GM21723 (cell line): ENCODE data around the gene CELF5.
"Not testable (repeated sequence)": the region's sequence is repeated elsewhere in the genome, so short reads cannot be mapped to it uniquely, and the experiment has no call there.

Source experiments
- ATAC-seq: cut with Tn5 transposase; IDR thresholded peaks from one replicate; pipeline ENCODE4 v1.9.1; 2021; ENCODE audit warnings: mild to moderate bottlenecking, moderate library complexity; ENCODE audit not compliant: unreplicated experiment

CELF5 gene

DNA sequence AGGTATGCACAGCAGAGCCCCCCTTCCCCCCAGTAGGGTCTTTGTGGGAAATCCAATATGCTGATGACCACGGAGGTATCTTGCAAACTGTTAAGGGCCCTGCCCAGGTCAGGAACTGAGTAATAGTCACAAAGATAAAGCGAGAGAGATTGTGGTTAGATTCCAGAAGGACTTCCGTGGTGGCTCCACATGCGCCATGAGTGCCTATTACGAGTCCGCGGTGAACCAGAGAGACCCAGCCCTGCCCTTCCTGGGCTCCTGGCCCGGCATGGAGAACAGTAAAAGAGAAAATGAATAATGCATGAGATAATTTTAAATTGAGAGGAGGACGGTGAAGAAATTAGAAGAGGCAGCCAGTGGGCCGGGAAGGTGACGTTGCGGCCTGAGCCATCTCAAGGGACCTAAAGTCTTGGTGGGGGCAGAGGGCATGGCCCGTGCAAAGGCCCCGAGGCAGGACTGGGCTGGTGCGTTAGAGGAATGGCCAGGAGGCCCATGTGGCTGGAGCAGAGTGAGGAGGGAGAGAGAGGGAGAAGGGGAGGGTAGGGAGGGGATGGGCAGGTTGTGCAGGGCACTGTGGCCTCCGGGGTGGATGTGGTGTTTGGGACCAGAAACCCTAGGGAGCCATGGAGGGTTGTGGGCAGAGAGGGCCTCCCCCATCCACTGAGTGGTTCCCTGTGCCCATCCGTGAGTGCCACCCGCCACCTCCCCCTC lies 95.3 kb downstream of the CELF5 start:
- ATAC-seq = no peak

DNA sequence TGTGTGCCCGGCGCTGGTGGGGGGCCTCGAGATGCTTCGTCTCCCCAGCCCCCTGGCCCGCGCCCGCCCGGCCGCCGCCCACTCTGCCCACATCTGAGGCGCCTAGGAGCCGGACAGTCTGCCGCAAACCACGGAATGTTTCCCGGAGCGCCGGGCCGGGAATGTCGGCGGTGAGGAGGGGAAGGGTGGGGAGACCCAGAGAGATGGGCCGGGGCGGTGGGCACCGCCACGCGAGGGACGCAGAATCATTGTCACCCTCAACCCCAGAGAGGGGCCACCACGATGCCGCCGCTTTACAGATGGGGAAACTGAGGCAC lies 95.9 kb downstream of the CELF5 start:
- no peak for ATAC-seq

DNA sequence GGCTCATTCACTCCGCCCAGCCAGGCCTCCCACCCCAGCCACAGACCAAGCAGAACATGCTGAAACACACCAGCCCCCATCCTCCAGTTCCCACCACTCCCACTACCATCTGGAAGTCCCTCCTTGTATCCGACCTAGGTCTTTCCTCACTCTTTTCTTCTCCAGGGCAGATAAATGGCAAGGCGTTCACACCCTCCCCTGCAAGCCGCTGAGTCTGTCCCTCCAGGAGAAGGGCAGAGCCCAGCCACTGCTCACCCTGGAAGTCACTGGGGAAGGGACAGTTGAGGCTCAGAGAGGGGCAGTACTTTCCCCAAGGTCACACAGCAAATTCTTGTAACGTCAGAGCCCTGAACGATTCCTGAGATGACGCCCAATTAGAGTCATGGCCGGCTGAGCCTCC lies 96.4 kb downstream of the CELF5 start:
- no peak for ATAC-seq

DNA sequence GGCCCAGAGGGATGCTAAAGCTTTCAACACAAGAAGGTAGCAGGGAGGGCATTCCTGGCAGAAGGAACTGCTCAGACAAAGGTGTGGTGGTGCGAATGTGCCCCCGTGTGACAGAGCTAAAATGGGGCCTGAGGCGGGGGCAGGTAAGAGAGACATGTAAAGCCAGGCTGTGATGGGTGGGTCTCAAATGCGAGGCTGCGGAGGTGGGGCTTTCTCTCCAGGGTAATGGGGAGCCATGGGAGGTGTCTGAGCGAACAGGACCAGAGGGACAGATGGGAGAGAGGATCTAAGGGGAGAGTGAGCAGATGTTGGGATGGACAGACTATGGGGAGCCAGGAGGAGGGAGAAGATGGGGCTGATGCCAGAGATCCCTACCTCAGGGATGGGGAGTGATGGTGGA lies 97.2 kb downstream of the CELF5 start:
- ATAC-seq = no peak

DNA sequence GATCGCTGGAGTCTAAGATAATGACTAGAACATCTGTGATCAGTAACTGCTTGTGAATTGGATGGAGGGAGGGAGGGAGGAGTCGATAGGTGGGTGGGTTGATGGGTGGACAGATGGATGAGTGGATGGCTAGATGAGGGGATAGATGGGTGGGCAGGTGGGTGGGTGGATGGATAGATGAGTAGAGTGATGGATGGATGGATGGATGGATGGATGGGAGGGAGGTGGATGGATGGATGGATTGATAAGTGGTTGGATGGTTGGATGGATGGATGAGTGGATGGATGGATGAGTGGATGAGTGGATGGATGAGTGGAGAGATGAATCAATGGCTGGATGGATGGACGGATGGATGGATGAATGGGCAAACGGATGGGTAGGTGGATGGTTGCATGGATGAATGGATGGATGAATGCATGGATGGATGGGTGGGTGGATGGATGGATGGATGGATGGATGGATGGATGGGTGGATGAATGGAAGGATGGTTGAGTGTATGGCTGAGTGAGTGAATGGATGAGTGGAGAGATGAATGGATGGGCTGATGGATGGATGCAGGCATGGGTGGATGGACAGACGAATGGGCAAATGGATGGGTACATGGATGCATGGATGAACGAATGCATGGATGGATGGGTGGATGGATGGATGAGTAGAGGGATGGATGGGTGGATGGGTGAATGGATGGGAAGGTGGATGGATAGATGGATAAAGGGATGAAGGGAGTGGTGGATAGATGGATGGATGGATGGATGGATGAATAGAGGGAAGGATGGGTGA lies 97.9 kb downstream of the CELF5 start:
- ATAC-seq = no peak

DNA sequence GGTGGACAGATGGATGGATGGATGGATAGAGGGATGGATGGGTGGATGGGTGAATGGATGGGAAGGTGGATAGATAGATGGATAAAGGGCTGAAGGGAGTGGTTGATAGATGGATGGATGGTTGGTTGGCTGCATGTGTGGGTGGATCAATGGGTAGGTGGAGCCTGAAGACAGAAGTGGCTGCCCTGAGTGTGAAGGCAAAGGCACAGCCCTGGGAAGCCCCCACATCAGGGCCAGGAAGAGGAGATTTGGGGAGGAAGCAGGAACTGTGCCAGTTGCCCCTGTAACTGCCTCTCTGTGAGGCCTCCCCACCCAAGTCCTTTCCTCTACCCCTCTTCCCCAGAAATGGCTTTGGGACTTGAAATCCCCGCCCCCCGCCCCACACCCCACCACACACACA lies 98.6 kb downstream of the CELF5 start:
- ATAC-seq = no peak

DNA sequence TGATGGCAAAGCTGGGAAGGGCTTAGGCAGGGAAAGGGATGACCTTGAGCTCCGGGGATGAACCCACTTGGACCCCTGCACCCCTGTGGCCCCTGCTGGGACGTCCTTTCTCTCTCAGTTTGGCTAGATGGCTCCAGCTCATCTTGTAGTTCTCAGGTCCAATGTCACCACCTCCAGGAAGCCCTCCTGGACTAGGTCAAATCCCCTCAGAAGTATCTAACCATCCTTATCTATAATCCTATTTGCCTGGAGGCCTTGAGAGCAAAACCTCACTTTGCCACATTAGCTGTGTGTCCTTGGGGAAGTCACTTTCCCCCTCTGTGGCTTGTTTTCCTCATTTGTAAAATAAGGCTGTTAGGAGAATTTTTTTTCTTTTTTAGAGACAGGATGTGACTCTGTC lies 99.2 kb downstream of the CELF5 start:
- ATAC-seq = no peak

DNA sequence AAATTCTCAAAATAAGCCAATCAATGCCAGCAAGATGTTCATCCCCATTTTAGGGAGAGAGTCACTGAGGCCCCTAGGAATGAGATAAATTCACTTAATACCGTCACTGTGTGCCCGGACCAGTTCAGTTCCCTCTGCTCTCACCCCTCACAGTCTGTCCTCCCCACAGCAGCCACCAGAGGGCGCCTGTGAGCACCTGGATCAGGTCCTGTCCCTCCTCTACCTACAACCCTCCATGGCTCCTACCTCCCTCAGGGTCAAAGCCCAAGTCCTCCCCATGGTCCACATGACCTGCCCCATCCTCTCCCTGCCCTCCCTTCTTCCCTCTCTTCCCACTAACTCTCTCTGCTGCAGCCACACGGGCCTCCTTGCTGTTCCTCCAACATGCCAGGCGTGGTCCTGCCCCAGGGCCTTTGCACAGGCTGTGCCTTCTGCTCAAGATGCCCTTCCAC lies 100.0 kb downstream of the CELF5 start:
- ATAC-seq = no peak

DNA sequence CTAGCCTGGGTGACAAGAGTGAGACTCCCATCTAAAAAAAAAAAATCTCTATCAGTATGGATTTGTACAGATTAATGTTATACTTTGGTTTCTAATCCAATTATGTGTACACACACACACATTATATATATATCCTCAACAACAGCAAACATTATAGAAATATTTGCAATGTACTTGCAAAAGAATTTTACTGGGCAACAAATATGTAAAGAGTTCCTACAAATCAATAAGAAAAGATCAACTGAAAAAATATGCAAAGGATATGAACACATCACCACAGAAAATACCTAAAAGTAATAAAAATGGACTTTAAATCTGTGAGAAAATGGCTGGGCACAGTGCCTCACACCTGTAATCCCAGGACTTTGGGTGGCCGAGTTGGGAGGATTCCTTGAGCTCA lies 101.0 kb downstream of the CELF5 start:
- no peak for ATAC-seq

DNA sequence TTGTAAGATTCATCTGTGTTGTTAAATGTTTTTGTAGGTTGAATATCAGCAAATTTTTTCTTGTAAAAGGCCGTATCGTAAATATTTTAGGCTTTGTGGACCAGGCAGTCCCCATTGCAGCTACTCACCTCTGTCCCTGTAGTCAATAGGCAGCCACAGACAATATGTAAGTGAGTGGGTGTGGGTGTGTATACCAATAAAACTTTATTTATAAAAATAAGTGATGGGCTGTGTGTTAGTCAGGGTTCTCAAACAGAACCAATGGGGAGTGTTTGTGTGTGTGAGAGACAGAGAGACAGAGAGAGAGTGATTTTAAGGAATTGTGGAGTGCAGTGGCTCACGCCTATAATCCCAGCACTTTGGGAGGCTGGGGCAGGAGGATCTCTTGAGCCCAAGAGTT lies 104.3 kb downstream of the CELF5 start:
- ATAC-seq = no peak

DNA sequence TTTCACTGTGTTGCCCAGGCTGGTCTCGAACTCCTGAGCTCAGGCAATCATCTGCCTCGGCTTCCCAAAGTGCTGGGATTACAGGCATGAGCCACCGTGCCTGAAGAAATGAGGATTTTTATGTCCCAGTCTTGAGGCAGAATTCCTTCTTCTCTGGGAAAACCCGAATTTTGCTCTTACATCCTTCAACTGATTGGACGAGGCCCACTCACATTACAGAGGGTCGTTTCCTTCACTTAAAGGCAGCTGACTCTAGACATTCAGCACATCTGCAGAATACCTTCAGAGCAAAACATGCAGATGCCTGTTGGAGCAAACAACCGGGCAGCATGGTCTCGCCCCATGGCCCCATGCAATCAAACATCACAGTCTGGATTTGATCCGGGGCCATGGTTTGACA lies 105.6 kb downstream of the CELF5 start:
- no peak for ATAC-seq

DNA sequence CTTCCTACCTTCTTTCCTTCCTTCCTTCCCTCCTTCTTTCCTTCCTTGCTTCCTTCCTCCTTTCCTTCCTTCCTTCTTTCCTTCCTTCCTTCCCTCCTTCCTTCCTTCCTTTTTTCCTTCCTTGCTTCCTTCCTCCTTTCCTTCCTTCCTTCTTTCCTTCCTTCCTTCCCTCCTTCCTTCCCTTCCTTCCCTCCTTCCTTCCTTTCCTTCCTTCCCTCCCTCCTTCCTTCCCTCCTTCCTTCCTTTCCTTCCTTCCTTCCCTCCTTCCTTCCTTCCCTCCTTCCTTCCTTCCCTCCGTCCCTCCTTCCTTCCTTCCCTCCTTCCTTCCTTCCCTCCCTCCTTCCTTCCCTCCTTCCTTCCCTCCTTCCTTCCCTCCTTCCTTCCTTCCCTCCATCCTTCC lies 107.8 kb downstream of the CELF5 start:
- ATAC-seq = not testable (repeated sequence)

DNA sequence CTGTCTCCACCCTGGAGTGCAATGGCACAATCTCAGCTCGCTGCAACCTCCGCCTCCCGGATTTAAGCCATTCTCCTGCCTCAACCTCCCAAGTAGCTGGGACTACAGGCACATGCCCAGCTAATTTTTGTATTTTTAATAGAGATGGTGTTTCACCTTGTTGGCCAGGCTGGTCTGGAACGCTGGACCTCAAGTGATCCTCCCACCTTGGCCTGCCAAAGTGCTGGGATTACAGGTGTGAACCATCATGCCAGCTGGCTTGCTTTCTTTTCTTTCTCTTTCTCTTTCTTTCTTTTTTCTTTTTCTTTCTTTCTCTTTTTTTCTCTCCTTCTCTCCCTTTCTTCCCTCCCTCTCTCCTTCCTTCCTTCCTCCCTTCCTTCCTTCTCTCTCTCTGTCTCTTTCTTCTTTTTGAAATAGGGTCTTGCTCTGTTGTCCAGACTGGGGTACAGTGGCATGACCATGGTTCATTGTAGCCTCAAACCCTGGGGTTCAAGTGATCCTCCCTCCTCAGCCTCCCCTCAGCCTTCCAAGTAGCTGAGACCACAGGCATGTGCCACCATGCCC lies 108.6 kb downstream of the CELF5 start:
- no peak for ATAC-seq

DNA sequence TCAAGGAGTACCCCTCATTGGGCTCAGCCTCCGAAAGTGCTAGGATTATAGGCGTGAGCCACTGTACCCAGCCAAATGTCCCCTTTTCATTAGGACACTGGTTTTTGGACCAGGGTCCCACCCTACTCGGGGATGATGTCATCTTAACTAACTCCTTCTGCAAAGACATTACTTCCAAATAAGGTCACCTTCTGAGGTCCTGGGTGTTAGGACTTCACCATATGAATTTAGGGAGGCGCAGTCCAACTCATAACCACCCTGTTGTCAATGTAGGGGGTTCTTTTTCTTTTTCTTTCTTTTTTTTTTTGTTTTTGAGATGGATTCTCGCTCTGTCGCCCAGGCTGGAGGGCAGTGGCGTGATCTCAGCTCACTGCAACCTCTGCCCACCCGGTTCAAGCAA lies 109.2 kb downstream of the CELF5 start:
- ATAC-seq = no peak

DNA sequence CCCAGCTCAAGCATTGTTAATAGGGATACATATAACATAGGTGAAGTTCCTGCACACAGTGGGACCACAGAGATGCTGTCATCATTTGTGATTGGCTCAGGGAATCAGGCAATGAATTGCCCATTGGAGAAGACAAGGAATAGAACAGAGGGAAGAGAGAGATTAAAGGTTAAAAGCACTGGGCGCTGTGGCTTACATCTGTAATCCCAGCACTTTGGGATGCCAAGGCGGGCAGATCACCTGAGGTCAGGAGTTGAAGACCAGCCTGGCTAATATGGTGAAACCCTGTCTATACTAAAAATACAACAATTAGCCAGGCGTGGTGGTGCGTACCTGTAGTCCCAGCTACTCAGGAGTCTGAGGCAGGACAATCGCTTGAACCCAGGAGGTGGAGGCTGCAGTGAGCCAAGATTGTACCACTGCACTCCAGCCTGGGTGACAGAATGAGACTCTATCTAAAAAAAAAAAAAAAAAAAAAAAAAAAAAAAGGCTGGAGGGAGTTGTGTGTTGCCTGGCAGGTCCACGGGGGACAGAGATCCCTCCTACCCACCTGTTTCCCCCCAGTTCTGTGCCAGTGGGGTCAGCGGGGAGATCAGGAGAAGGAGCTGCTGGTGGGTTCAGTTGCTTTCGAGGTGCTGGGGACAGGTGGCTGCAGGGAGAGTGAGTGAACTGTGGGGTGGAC lies 110.4 kb downstream of the CELF5 start:
- not testable (repeated sequence) for ATAC-seq

DNA sequence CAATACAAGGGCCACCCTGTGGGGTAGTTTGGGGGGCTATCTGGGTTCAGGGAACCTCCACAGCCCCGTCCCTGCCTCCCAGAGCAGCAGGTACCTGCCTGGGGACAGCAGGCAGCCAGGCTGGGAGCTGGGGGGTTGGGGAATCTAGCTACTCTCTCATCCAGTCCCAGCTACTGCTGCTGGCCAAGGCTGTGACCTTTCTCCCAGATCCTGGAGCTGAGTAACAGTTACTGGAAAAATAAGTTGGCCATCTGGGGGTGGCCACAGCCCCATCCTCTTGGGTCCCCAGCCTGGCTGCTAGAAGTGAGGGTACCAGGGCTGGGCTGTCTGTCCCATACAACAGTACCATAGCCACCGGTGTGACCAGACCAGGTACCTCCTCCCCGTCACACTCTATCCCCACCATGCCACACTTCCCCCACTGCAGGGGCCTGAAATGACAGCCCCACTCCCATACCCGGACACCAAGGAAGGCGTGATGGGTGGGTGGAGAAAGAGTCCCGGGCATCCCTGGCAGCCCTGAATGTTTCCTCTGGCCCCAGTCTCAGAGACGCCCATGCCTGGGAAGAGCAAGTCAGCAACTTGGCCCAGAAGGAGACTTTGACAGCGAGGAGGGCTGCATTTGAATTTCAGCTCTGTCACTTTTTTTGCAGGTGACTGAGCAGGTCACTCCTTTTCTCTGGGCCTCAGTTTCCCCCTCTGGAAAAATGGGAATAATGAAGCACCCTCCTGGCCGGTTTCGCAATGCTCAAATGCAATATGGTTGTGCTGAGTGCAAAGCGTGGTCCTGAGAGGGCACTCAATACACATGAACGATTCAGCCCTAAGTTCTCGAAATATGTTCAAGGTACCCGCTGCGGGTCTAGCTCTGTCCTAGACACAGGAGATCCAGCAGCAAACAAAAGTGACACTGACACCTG lies 111.2 kb downstream of the CELF5 start:
- no peak for ATAC-seq

DNA sequence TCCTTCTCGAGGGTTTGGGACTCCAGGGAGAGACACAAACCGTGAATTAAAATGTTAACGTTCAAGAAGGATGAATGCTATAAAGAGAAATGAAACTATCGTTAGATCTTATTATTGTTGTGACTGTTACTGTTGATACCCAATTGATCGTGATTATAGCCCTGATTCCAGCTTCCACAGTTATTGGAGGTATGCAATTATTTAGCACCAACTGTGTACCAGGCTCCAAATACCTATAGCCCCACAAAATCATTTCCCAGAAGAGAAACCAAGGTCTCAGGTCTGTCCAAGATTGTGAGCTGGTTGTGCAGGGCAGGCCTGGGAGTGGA lies 111.9 kb downstream of the CELF5 start:
- no peak for ATAC-seq

DNA sequence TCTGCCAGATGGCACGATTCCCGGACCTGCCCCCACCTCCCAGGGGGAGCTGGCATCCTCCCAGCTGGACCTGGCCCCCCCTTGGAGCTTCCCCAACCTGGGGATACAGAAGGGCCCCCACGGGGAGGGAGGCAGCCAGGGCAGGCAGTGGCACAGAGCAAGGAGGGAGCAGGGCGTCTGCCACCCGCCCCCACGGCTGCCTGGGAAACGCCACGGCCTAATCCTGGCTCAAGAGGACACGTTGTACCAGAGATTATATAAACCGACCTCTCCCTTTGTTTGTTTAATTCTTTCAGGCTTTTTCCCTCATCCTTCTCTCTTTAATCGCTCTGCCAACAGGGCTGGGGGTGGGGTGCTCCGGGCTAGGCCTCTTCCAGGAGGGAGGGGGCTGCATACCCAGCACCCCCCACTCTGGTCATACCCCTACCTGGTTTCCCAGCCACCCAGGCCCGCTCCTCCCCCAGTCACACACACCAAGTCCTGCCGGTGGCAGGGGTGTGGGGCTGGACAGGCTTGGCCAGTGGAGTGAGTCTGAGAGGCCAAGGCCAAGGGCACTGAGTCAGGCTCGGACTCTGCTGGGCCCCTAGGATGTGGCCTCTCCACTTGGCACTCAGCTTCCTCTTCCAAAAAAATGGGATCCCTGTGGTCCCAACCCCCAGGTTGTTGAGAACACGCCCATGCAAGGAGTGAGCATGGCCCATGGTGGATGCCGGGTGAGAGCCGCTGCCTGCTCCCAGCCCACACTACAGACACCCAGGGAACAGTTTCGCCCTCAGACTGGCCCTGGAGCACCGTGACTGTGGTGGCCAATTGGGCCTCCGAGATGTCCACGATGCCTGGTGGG lies 112.4 kb downstream of the CELF5 start:
- no peak for ATAC-seq

DNA sequence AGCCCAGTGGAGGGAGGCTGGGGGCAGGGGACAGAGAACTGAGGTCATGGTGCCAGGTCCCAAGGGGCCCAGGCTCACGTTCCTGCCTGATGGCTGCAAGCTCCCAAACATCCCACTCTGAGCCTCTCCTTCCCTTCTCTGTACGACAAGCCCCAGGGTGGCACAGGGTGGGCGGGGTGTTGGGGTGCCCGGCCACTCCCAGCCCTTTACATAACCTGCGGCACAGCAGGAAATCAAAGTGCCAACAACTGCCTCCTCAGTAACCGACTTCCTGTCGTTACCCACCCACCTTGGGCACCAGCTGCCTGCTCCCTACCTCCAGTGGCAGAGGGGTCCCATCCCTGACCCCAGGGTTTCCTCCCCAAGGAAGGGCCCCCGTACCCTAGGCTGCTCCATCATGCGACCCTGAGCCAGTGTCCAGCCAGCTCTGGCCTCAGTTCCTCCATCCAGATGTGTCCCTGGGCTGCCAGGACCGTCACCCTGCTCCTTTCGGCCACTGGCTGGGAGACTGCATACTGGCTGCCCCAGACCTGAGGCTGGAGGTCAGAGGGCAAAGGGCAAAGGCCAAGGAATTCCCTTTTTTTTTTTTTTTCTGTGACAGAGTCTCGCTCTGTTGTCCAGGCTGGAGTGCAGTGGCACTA lies 114.2 kb downstream of the CELF5 start:
- no peak for ATAC-seq
